K562 (cell line): ENCODE results near the gene USP16. TPM values are rescaled to one million over a fixed set of nuclear protein-coding genes. Genes with fewer than 3 reads are reported as not detected.
A peak's percentile ranks its signal among the peaks of the same experiment; 100 is the strongest.

Experiments
- CBFA2T2 ChIP-seq: fragments of 450-650 bp; conservative IDR thresholded peaks from 2 replicates; pipeline ENCODE4 v1.6.1; 2017; ENCODE audit warnings: mild to moderate bottlenecking
- E2F6 ChIP-seq, 2 experiments: IDR thresholded peaks; 2 replicates each; pipeline ENCODE4 v1.6.1; 2011; ENCODE audit warnings: borderline replicate concordance in 1 of 2, control low read depth in 1 of 2, low read depth in 1 of 2, low read length in 1 of 2, mild to moderate bottlenecking in 1 of 2, mixed read lengths in 1 of 2, moderate library complexity in 1 of 2; ENCODE audit not compliant: insufficient read depth in 1 of 2, insufficient read length in 1 of 2, poor library complexity in 1 of 2, severe bottlenecking in 1 of 2; ENCODE audit errors: extremely low read depth in 1 of 2
- EHMT2 ChIP-seq: fragments of 450-650 bp; IDR thresholded peaks from 2 replicates; pipeline ENCODE4 v1.6.1; 2018; ENCODE audit warnings: antibody characterized with exemption
- ESRRA ChIP-seq: fragments of 450-650 bp; IDR thresholded peaks from 2 replicates; pipeline ENCODE4 v1.6.1; 2014; ENCODE audit warnings: low read depth, mild to moderate bottlenecking, moderate library complexity, borderline replicate concordance
- HMGN3 ChIP-seq: IDR thresholded peaks from 2 replicates; pipeline ENCODE4 v1.6.1; 2011; ENCODE audit warnings: borderline replicate concordance, low read depth, mild to moderate bottlenecking, mixed read lengths, low read length; ENCODE audit not compliant: insufficient read length; ENCODE audit errors: extremely low read depth
- KDM4B ChIP-seq, 2 experiments: fragments of 450-650 bp in 1 of 2; sonication (generic) in 1 of 2; IDR thresholded peaks; 2 replicates each; pipeline ENCODE4 v1.6.1; 2016 to 2017; ENCODE audit warnings: borderline replicate concordance in 2 of 2, antibody characterized with exemption in 1 of 2, low read depth in 1 of 2, mild to moderate bottlenecking in 1 of 2
- KLF6 ChIP-seq: fragments of 250-450 bp; sonication (Bioruptor Pico); IDR thresholded peaks from 2 replicates; pipeline ENCODE4 v1.4.0; 2020; ENCODE audit warnings: mild to moderate bottlenecking, moderate library complexity, borderline replicate concordance
- L3MBTL2 ChIP-seq: fragments of 450-650 bp; IDR thresholded peaks from 2 replicates; pipeline ENCODE4 v1.6.1; 2016; ENCODE audit warnings: mild to moderate bottlenecking, moderate library complexity
- MBD1 ChIP-seq: fragments of 250-450 bp; sonication (Bioruptor Pico); IDR thresholded peaks from 2 replicates; pipeline ENCODE4 v1.8.0; 2022; ENCODE audit warnings: inconsistent platforms
- MCM7 ChIP-seq, 2 experiments: fragments of 450-650 bp; IDR thresholded peaks; 2 replicates each; pipeline ENCODE4 v1.6.1; 2016 to 2018
- RAD51 ChIP-seq: fragments of 450-650 bp; IDR thresholded peaks from 2 replicates; pipeline ENCODE4 v1.7.1; 2016; ENCODE audit warnings: low read depth, mild to moderate bottlenecking, borderline replicate concordance
- RBM22 ChIP-seq: fragments of 200-400 bp; formaldehyde crosslinking; IDR thresholded peaks from 2 replicates; pipeline ENCODE4 v1.6.1; 2018; ENCODE audit warnings: low read length, low read depth; ENCODE audit not compliant: poor library complexity, severe bottlenecking
- SRSF7 ChIP-seq: fragments of 200-400 bp; formaldehyde crosslinking; optimal IDR thresholded peaks from 2 replicates; pipeline ENCODE3; 2017; ENCODE audit warnings: mild to moderate bottlenecking, low read depth, low read length
- TCF15 ChIP-seq: fragments of 250-450 bp; sonication (Bioruptor Pico); IDR thresholded peaks from 2 replicates; pipeline ENCODE4 v1.8.0; 2022; ENCODE audit warnings: moderate library complexity, mild to moderate bottlenecking, inconsistent platforms
- TCF7 ChIP-seq: sonication (generic); IDR thresholded peaks from 2 replicates; pipeline ENCODE4 v1.6.1; 2016; ENCODE audit warnings: antibody characterized with exemption, borderline replicate concordance
- TCFL5 ChIP-seq: fragments of 250-450 bp; sonication (Bioruptor Pico); conservative IDR thresholded peaks from 2 replicates; pipeline ENCODE4 v1.6.1; 2021; ENCODE audit warnings: mild to moderate bottlenecking, moderate library complexity, matching md5 sums
- ZNF165 ChIP-seq: fragments of 250-450 bp; sonication (Bioruptor Pico); IDR thresholded peaks from 2 replicates; pipeline ENCODE4 v1.4.0; 2020; ENCODE audit warnings: borderline replicate concordance
- polyA plus RNA-seq, 8 experiments: library from polyadenylated mRNA; depleted of rRNA in 4 of 8; stranded (reverse) in 5 of 8; unstranded in 3 of 8; fragments of >200 nt; fragmentation: Nextera tagmentation in 2 of 8; fragmentation: Illumina TruSeq in 1 of 8; extraction: Ambion mirVana in 2 of 8; extraction: Trizol in 1 of 8; gene quantifications; 2 replicates each; pipeline versions ENCODE4 v1.2.1 to v1.2.3, GENCODE V29; 2011 to 2014; ENCODE audit warnings: inconsistent platforms in 1 of 8, missing spikeins in 1 of 8
- total RNA-seq, 7 experiments: library from RNA; depleted of rRNA in 6 of 7; stranded (reverse); fragments of >200 nt in 6 of 7; fragmentation: Illumina TruSeq in 2 of 7; extraction: Trizol in 2 of 7; gene quantifications; 2 replicates each; pipeline versions ENCODE4 v1.2.1 to v1.2.3, GENCODE V29; 2011 to 2021; ENCODE audit warnings: low replicate concordance in 1 of 7
- TF ChIP-seq, protein P1 (sequence below): fragments of 450-650 bp; IDR thresholded peaks from 2 replicates; pipeline ENCODE4 v1.7.0; 2016; ENCODE audit warnings: borderline replicate concordance
- TF ChIP-seq, protein P2 (sequence below): fragments of 250-450 bp; sonication (Bioruptor Pico); IDR thresholded peaks from 2 replicates; pipeline ENCODE4 v1.4.0; 2020; ENCODE audit warnings: mild to moderate bottlenecking, moderate library complexity

The USP16 gene
- total and polyA plus RNA-seq, 9 of the 15 experiments (the other 6 are each of a cell fraction or from before 2014, with no cell fraction given): 38.4 to 90.9 (median 62.8) TPM

- TF ChIP-seq TCF15 (CRISPR knock-in tag) (no peak), SRSF7 (no peak), L3MBTL2 (peak; percentile 94), TCF7 (no peak), RAD51 (no peak; the same call in 1 of the 2 replicates), CBFA2T2 (no peak), ZNF165 (0 out of 2 replicates have a peak, but pooled peaks have one; percentile 48), TCFL5 (CRISPR knock-in tag) (no peak), EHMT2 (no peak), KDM4B (IDR thresholded peaks at IDR 0.05; ENCODE audit: borderline replicate concordance in 2 of 2, low read depth in 1 of 2) (no peak; a peak in 1 of 4 replicates), E2F6 (IDR thresholded peaks at IDR 0.05; ENCODE audit: borderline replicate concordance in 1 of 2, extremely low read depth in 1 of 2, insufficient read depth in 1 of 2, insufficient read length in 1 of 2, low read depth in 1 of 2, low read length in 1 of 2, poor library complexity in 1 of 2, severe bottlenecking in 1 of 2) (peak; percentile 65 to 71), KLF6 (CRISPR knock-in tag) (no peak), MBD1 (CRISPR knock-in tag) (no peak), MCM7 (IDR thresholded peaks at IDR 0.05) (no peak), HMGN3 (peak; percentile 74), ESRRA (peak; percentile 90; the same call in 1 of the 2 replicates), RBM22 (peak; percentile 82)
- TF ChIP-seq, protein P1, sequence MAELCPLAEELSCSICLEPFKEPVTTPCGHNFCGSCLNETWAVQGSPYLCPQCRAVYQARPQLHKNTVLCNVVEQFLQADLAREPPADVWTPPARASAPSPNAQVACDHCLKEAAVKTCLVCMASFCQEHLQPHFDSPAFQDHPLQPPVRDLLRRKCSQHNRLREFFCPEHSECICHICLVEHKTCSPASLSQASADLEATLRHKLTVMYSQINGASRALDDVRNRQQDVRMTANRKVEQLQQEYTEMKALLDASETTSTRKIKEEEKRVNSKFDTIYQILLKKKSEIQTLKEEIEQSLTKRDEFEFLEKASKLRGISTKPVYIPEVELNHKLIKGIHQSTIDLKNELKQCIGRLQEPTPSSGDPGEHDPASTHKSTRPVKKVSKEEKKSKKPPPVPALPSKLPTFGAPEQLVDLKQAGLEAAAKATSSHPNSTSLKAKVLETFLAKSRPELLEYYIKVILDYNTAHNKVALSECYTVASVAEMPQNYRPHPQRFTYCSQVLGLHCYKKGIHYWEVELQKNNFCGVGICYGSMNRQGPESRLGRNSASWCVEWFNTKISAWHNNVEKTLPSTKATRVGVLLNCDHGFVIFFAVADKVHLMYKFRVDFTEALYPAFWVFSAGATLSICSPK: no peak
- TF ChIP-seq, protein P2, sequence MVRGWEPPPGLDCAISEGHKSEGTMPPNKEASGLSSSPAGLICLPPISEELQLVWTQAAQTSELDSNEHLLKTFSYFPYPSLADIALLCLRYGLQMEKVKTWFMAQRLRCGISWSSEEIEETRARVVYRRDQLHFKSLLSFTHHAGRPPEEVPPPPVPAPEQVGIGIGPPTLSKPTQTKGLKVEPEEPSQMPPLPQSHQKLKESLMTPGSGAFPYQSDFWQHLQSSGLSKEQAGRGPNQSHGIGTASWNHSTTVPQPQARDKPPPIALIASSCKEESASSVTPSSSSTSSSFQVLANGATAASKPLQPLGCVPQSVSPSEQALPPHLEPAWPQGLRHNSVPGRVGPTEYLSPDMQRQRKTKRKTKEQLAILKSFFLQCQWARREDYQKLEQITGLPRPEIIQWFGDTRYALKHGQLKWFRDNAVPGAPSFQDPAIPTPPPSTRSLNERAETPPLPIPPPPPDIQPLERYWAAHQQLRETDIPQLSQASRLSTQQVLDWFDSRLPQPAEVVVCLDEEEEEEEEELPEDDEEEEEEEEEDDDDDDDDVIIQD (CRISPR knock-in tag): no peak
Measured at GRCh38 chr21:29073222-29074006, 48.9 kb downstream of the USP16 start, which contains the start of gene CCT8 (continued).
